GM21515 (cell line): Measurements from ENCODE around the gene SIK1.

ENCODE experiments used
- ATAC-seq: cut with Tn5 transposase; IDR thresholded peaks from one replicate; pipeline ENCODE4 v1.9.1; 2021; ENCODE audit not compliant: unreplicated experiment

The SIK1 gene

GRCh38 chr21:43369124-43369523 is 57.8 kb downstream of the SIK1 start:
- no peak for ATAC-seq

GRCh38 chr21:43368685-43369084 is 58.2 kb downstream of the SIK1 start:
- ATAC-seq: no peak

- ATAC-seq: no peak
Observed at GRCh38 chr21:43367859-43368258, 59.1 kb downstream of the SIK1 start.

GRCh38 chr21:43367296-43367695 is 59.6 kb downstream of the SIK1 start:
- ATAC-seq: no peak

- no peak for ATAC-seq
Observed at GRCh38 chr21:43366656-43367055, 60.3 kb downstream of the SIK1 start.

GRCh38 chr21:43365611-43366426 is 61.1 kb downstream of the SIK1 start:
- no peak for ATAC-seq

- no peak for ATAC-seq
Observed at GRCh38 chr21:43364851-43365424, 62.0 kb downstream of the SIK1 start.
